ENCODE measurements around the gene PTGER3.

GRCh38 chr1:70945251-70945650, 102.4 kb downstream of the PTGER3 start:
- TF ChIP-seq CEBPB (IDR thresholded peaks at IDR 0.05) (no peak), CREB1 (IDR thresholded peaks at IDR 0.05; ENCODE audit: low read depth) (no peak), RAD21 (IDR thresholded peaks at IDR 0.05; ENCODE audit: low read depth) (no peak), FOXM1 (IDR thresholded peaks at IDR 0.05; ENCODE audit: borderline replicate concordance, low read depth) (no peak)
- TF ChIP-seq, protein P1, sequence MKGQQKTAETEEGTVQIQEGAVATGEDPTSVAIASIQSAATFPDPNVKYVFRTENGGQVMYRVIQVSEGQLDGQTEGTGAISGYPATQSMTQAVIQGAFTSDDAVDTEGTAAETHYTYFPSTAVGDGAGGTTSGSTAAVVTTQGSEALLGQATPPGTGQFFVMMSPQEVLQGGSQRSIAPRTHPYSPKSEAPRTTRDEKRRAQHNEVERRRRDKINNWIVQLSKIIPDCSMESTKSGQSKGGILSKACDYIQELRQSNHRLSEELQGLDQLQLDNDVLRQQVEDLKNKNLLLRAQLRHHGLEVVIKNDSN (IDR thresholded peaks at IDR 0.05): no peak

Data from Ishikawa (cell line).